ENCODE data around the gene AFAP1L1. TPM values are rescaled to one million over a fixed set of nuclear protein-coding genes. Genes with fewer than 3 reads are reported as not detected.

The AFAP1L1 gene
- total and polyA plus RNA-seq, 12 donors = 30.3 to 61.6 (median 43.5) TPM

- peaks cover 5 to 100% (median 69%) of the 10 kb centered on the region in 9 donors for H3K36me3 ChIP-seq
- DNase-seq = no peak
- no peaks in the 10 kb centered on the region for H3K9me3 ChIP-seq
- H3K27ac ChIP-seq = no peak overlapping the region
- intact Hi-C loops (cut with DNase I) = no loop called here
- H3K27me3 ChIP-seq = no peaks in the 10 kb centered on the region
- no peak for ATAC-seq
- peaks cover 0 to 8% (median 0%) of the 10 kb centered on the region in 9 donors for H3K4me1 ChIP-seq
- no peak overlapping the region for H3K4me3 ChIP-seq
- WGBS, 2 donors = 77 to 97% methylated on average over 3 of the region's 3 CpGs
- TF ChIP-seq, protein P1, sequence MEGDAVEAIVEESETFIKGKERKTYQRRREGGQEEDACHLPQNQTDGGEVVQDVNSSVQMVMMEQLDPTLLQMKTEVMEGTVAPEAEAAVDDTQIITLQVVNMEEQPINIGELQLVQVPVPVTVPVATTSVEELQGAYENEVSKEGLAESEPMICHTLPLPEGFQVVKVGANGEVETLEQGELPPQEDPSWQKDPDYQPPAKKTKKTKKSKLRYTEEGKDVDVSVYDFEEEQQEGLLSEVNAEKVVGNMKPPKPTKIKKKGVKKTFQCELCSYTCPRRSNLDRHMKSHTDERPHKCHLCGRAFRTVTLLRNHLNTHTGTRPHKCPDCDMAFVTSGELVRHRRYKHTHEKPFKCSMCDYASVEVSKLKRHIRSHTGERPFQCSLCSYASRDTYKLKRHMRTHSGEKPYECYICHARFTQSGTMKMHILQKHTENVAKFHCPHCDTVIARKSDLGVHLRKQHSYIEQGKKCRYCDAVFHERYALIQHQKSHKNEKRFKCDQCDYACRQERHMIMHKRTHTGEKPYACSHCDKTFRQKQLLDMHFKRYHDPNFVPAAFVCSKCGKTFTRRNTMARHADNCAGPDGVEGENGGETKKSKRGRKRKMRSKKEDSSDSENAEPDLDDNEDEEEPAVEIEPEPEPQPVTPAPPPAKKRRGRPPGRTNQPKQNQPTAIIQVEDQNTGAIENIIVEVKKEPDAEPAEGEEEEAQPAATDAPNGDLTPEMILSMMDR (IDR thresholded peaks at IDR 0.05) = no peak
Measured at GRCh38 chr5:149242339-149242738, 29.3 kb upstream of the AFAP1L1 start.

DNA sequence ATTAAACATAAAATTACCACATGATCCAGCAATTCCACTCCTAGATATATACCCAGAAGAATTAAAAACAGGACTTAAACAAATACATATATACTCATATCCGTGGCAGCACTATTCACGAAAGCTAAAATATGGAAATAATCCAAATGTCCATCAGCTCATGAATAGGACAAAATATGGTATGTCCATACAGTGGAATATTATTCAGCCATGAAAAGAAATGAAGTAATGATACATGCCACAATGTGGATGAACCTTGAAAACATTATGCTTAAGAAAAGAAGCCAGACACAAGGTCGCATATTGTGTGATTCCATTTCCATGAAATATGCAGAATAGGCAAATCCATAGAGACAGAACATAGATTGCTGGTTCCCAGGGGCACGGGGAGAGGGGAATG, 24.8 kb upstream of the AFAP1L1 start:
- no peaks in the 10 kb centered on the region for H3K27me3 ChIP-seq
- H3K36me3 ChIP-seq = peaks cover 0 to 100% (median 80%) of the 10 kb centered on the region in 9 donors
- H3K27ac ChIP-seq = no peak overlapping the region
- WGBS, 2 donors = 93 to 96% methylated on average over 4 of the region's 4 CpGs
- H3K9me3 ChIP-seq = no peaks in the 10 kb centered on the region
- no peak for DNase-seq
- TF ChIP-seq, protein P1 (IDR thresholded peaks at IDR 0.05) = no peak
- ATAC-seq = no peak
- H3K4me1 ChIP-seq = no peaks in the 10 kb centered on the region
- H3K4me3 ChIP-seq = no peak overlapping the region
- intact Hi-C loops (cut with DNase I) = no loop called here

GRCh38 chr5:149247726-149248125, 23.9 kb upstream of the AFAP1L1 start:
- Histone ChIP-seq H3K36me3 (peaks cover 0 to 100% (median 84%) of the 10 kb centered on the region in 9 donors), H3K4me3 (no peak overlapping the region), H3K9me3 (no peaks in the 10 kb centered on the region), H3K27me3 (no peaks in the 10 kb centered on the region), H3K27ac (no peak overlapping the region), H3K4me1 (no peaks in the 10 kb centered on the region)
- 92 to 93% methylated on average over 8 of the region's 8 CpGs for WGBS, 2 donors
- no peak for ATAC-seq
- intact Hi-C loops (cut with DNase I) = no loop called here
- TF ChIP-seq, protein P1 (IDR thresholded peaks at IDR 0.05) = no peak
- no peak for DNase-seq

DNA sequence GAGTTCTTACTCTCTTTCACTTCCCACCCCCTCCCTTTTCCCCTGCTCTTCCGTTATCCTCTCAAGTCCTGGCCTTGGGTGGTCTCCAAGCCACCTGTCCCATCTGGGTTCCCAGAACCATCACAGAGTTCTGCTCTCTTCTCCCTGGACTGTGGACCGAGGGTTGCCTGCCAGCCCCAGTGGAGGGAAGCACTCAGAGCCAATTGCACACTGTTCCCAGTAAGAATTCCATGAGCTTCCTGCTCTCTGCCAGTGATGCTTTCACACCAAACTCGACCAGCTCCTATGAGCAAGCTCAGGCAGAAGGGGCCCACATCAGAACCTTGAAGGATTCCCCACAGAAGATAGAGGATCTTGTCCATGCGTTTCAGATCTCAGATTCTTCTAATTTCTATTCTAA, 20.1 kb upstream of the AFAP1L1 start:
- ATAC-seq (no peak), DNase-seq (no peak)
- intact Hi-C loops (cut with DNase I) = no loop called here
- TF ChIP-seq, protein P1 (IDR thresholded peaks at IDR 0.05) = no peak
- H3K4me3 ChIP-seq = no peak overlapping the region
- H3K27ac ChIP-seq = no peak overlapping the region
- H3K27me3 ChIP-seq = no peaks in the 10 kb centered on the region
- H3K9me3 ChIP-seq = no peaks in the 10 kb centered on the region
- 76 to 78% methylated on average over 4 of the region's 4 CpGs for WGBS, 2 donors
- peaks cover 0 to 97% (median 59%) of the 10 kb centered on the region in 9 donors for H3K36me3 ChIP-seq
- no peaks in the 10 kb centered on the region for H3K4me1 ChIP-seq
